Suprapubic skin (tissue), 4 donors: Measurements from ENCODE around the gene DYNLRB1. TPM values are rescaled to one million over a fixed set of nuclear protein-coding genes. Genes with fewer than 3 reads are reported as not detected.

Experiments used
- DNase-seq, 2 donors: peaks; one replicate each; pipeline ENCODE4 v3.0.0-alpha.2; 2019; ENCODE audit warnings: low spot score in 2 of 2
- H3K27ac ChIP-seq: fragments of 200-600 bp; sonication (generic); one replicate; pipeline ENCODE4 v1.5.1; 2019
- H3K27me3 ChIP-seq: fragments of 200-600 bp; sonication (generic); one replicate; pipeline ENCODE4 v1.5.1; 2019
- H3K36me3 ChIP-seq: fragments of 200-600 bp; sonication (generic); one replicate; pipeline ENCODE4 v1.5.1; 2019
- H3K4me1 ChIP-seq: fragments of 200-600 bp; sonication (generic); one replicate; pipeline ENCODE4 v1.5.1; 2019
- H3K4me3 ChIP-seq: fragments of 200-600 bp; sonication (generic); one replicate; pipeline ENCODE4 v1.5.1; 2019; ENCODE audit warnings: mild to moderate bottlenecking
- H3K9me3 ChIP-seq: fragments of 200-600 bp; sonication (generic); one replicate; pipeline ENCODE4 v1.5.1; 2019
- CTCF ChIP-seq, 2 donors: fragments of 200-600 bp in 1 of 2; fragments of 450-650 bp in 1 of 2; sonication (generic) in 1 of 2; IDR thresholded peaks; one replicate each; pipeline ENCODE4 v1.5.1; 2016 to 2019; ENCODE audit warnings: antibody characterized with exemption in 2 of 2, mild to moderate bottlenecking in 1 of 2, moderate library complexity in 1 of 2
- EP300 ChIP-seq: sonication (generic); formaldehyde crosslinking; IDR thresholded peaks from one replicate; pipeline ENCODE4 v1.6.1; 2017; ENCODE audit warnings: antibody characterized with exemption
- POLR2A ChIP-seq, 2 donors: fragments of 450-650 bp; IDR thresholded peaks; one replicate each; pipeline ENCODE4 v1.6.1; 2017; ENCODE audit warnings: antibody characterized with exemption in 2 of 2, mild to moderate bottlenecking in 2 of 2, moderate library complexity in 2 of 2
- POLR2AphosphoS5 ChIP-seq, 3 donors: sonication (generic); formaldehyde crosslinking; IDR thresholded peaks; one replicate each; pipeline ENCODE4 v1.6.1; 2017; ENCODE audit warnings: antibody characterized with exemption in 3 of 3
- WGBS: methylation state at CpG from one replicate; pipeline ENCODE4 v1.1.5; 2018; 5-methylcytosine and 5-hydroxymethylcytosine counted together
- total RNA-seq, 4 donors: library from RNA; depleted of rRNA; stranded (reverse); fragments of >200 nt; gene quantifications; one replicate each; pipeline ENCODE4 v1.1.0, GENCODE V29; 2016

The DYNLRB1 gene
- total RNA-seq, 4 donors from 2014 or later = 143 to 270 (median 225) TPM

DNA sequence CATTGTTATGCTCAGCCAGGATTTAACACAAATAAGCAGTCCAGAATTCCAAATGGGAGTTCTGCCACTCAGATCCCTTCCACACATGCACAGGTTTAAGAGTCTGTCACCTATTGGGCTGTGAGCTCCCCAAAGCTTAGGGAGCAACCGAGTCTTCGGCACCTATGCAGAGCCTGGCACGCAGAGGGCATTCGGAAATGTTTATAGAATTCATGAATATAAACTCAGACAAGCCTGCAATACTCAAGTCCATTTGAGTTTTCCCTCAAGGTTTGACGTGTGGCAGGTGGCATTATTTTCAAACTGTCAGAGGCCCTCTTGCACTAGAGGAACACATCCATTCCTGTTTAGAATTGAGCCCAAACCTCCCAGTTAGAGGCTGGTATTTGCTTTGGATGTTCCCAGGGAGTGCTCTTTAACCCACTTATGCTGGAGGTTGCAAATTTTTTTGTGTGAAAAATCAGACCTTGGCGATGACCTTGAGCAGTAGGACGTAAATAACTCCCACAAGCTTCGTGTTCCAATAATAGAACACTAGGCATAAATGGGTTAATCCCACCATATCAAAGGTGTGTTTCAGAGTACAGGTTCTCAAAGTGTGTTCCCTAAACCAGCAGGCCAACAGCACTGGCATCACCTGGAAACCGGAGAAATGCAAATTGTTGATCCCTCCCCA is 70.4 kb downstream of the DYNLRB1 start:
- H3K36me3 ChIP-seq = peaks cover 16% of the 10 kb centered on the region
- 89% methylated on average over 9 of the region's 9 CpGs for WGBS
- no peak for DNase-seq
- TF ChIP-seq POLR2AphosphoS5 (IDR thresholded peaks at IDR 0.05) (no peak), CTCF (IDR thresholded peaks at IDR 0.05) (no peak), EP300 (no peak), POLR2A (IDR thresholded peaks at IDR 0.05) (no peak)
- H3K27me3 ChIP-seq = no peaks in the 10 kb centered on the region
- H3K4me3 ChIP-seq = no peak overlapping the region
- peaks cover 15% of the 10 kb centered on the region for H3K4me1 ChIP-seq
- no peaks in the 10 kb centered on the region for H3K9me3 ChIP-seq
- H3K27ac ChIP-seq = no peak overlapping the region

Other genes starting within 250 kb of the DYNLRB1 start
- gene AHCY, start 213.1 kb upstream of the DYNLRB1 start, total RNA-seq = 10 to 100 TPM; 43.7 to 88.9 (median 80.4) TPM
- 10 to 100 TPM; 37.4 to 48.4 (median 43.4) TPM for gene ITCH, start 153.1 kb upstream of the DYNLRB1 start, total RNA-seq
- gene MAP1LC3A, start 42.3 kb downstream of the DYNLRB1 start, total RNA-seq = 100 to 1,000 TPM in 2 of 4 donors, 10 to 100 TPM in 2; 42.6 to 111 (median 103) TPM
- gene PIGU, start 160.7 kb downstream of the DYNLRB1 start, total RNA-seq = 10 to 100 TPM; 13.6 to 21.7 (median 16.2) TPM
- 10 to 100 TPM in 2 of 4 donors, 1 to 10 TPM in 2; 8.1 to 19.4 (median 10.7) TPM for gene TP53INP2, start 187.9 kb downstream of the DYNLRB1 start, total RNA-seq